Stimulated activated CD4-positive, alpha-beta T cell treated with anti-CD3 and anti-CD28 coated beads, Interleukin-1b, Interleukin-23, amount 100 ng/mL, for 1 hour (primary cell): ENCODE measurements around the gene FAM53C.
"Not testable (repeated sequence)": the region's sequence is repeated elsewhere in the genome, so short reads cannot be mapped to it uniquely, and the experiment has no call there.

Source experiments
- DNase-seq, 2 donors: peaks; one replicate each; pipeline ENCODE4 v3.0.0-alpha.2; 2020; ENCODE audit warnings: low read depth in 2 of 2

FAM53C gene

GRCh38 chr5:138337685-138338410, at the start of gene FAM53C:
Gene FAM53C (plus strand): TSS chr5:138338266. CDS start chr5:138341336, 3,070 bp downstream.
- DNase-seq: peak; percentile 80 to 87

- DNase-seq: no peak
These were observed 48.8 kb upstream of the FAM53C start for GRCh38 chr5:138289296-138289695.

- no peak for DNase-seq
These were observed 34.7 kb upstream of the FAM53C start for GRCh38 chr5:138303372-138303771.

- no peak for DNase-seq
These were observed 32.3 kb upstream of the FAM53C start for GRCh38 chr5:138305797-138306196.

- DNase-seq: no peak
These were observed 22.3 kb upstream of the FAM53C start for GRCh38 chr5:138315751-138316278.

- no peak for DNase-seq
These were observed 21.7 kb upstream of the FAM53C start for GRCh38 chr5:138316355-138316754.

- not testable (repeated sequence) for DNase-seq
These were observed 19.9 kb upstream of the FAM53C start for GRCh38 chr5:138318211-138318610.

- DNase-seq: no peak
These were observed 7.1 kb upstream of the FAM53C start for GRCh38 chr5:138330813-138331448.

- peak; percentile 85 to 89 for DNase-seq
These were observed 6.4 kb upstream of the FAM53C start, which contains the start of gene CDC25C for GRCh38 chr5:138331449-138332368. Gene CDC25C (minus strand): TSS chr5:138331804. CDS start chr5:138331180, 624 bp downstream.

GRCh38 chr5:138334867-138335447, 3.1 kb upstream of the FAM53C start:
- no peak for DNase-seq

GRCh38 chr5:138336952-138337684, 948 bp upstream of the FAM53C start:
- DNase-seq: no peak

- no peak for DNase-seq
These were observed 485 bp downstream of the FAM53C start for GRCh38 chr5:138338411-138339090.

- DNase-seq: no peak
These were observed 1.0 kb downstream of the FAM53C start for GRCh38 chr5:138339091-138339456.

GRCh38 chr5:138339464-138339863, 1.4 kb downstream of the FAM53C start:
- DNase-seq: no peak

GRCh38 chr5:138340008-138340407, 1.9 kb downstream of the FAM53C start:
- no peak for DNase-seq

GRCh38 chr5:138344887-138345622, 7.0 kb downstream of the FAM53C start:
- no peak for DNase-seq

GRCh38 chr5:138346889-138347288, 8.8 kb downstream of the FAM53C start:
- DNase-seq: no peak

- DNase-seq: no peak
These were observed 11.9 kb downstream of the FAM53C start for GRCh38 chr5:138349852-138350562.

- DNase-seq: no peak
These were observed 12.5 kb downstream of the FAM53C start for GRCh38 chr5:138350563-138350890.
